ENCODE data around the gene PTHLH.

Gene PTHLH

DNA sequence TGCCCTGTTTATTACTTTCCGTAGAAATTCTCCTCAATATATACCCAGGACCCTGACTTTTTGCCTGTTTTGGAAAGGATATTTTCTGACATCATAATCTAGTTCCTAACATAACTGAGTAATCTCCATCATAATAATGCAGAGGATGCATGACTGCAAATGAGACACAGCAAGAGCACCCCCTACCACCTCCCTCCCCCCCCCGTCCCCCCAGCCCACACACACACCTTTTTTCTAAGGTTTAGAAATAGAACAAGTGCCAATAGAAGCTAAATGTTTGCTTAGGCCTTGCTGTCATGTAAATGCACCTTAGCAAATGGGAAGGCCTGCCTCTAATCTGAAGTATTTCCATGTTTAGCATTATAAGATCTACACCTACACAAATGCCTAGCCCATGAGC lies at the start of gene PTHLH:
PTHLH (minus strand) TSS at position 13 of the 400 bp plus-strand sequence. CDS start 3,239 bp downstream, outside the sequence.
- no peak within 1 kb of the TSS for H3K27ac ChIP-seq

DNA sequence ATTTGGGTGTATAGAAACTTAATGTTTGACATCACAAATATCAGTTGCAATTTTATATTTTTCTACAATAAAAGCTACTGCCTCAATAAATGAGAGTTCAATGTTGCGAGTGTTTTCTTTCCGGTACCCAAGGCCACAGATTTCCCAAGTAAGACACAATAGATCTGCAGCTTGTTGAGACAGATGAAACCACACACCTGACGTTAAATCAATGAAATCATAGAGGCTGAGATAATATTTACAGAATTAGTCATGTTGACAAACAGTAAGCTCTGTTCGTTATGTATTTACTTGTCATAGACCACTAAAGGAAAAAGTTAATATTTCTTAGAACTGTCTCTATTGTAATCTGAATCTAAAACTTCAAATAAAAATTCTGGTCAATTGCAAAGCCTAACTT lies 49.2 kb upstream of the PTHLH start:
- TF ChIP-seq, protein P1, sequence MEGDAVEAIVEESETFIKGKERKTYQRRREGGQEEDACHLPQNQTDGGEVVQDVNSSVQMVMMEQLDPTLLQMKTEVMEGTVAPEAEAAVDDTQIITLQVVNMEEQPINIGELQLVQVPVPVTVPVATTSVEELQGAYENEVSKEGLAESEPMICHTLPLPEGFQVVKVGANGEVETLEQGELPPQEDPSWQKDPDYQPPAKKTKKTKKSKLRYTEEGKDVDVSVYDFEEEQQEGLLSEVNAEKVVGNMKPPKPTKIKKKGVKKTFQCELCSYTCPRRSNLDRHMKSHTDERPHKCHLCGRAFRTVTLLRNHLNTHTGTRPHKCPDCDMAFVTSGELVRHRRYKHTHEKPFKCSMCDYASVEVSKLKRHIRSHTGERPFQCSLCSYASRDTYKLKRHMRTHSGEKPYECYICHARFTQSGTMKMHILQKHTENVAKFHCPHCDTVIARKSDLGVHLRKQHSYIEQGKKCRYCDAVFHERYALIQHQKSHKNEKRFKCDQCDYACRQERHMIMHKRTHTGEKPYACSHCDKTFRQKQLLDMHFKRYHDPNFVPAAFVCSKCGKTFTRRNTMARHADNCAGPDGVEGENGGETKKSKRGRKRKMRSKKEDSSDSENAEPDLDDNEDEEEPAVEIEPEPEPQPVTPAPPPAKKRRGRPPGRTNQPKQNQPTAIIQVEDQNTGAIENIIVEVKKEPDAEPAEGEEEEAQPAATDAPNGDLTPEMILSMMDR (conservative IDR thresholded peaks at IDR 0.05) = no peak
- no peak overlapping the region for H3K27ac ChIP-seq

More for the DNA sequence above, at the start of gene PTHLH:
- TF ChIP-seq, protein P1 (conservative IDR thresholded peaks at IDR 0.05) = no peak

DNA sequence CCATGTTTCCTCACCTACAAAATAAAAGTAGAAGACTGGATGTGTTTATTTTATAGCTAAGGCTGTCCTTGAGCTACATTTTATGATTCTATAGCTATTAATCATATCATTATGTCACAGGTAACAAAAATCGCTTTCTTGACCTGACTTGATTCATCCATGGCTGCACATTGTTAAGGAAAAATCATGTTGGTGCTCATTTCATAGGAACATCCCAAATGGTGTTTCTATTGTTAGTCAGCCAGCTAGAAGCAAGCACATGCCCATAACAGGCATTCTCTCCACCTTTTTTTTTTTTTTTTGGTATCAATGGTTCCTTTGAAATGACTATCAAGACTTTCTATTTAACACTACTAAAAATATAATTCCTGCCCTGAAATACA lies 45.3 kb upstream of the PTHLH start:
- H3K27ac ChIP-seq = no peak overlapping the region
- TF ChIP-seq, protein P1 (conservative IDR thresholded peaks at IDR 0.05) = no peak

DNA sequence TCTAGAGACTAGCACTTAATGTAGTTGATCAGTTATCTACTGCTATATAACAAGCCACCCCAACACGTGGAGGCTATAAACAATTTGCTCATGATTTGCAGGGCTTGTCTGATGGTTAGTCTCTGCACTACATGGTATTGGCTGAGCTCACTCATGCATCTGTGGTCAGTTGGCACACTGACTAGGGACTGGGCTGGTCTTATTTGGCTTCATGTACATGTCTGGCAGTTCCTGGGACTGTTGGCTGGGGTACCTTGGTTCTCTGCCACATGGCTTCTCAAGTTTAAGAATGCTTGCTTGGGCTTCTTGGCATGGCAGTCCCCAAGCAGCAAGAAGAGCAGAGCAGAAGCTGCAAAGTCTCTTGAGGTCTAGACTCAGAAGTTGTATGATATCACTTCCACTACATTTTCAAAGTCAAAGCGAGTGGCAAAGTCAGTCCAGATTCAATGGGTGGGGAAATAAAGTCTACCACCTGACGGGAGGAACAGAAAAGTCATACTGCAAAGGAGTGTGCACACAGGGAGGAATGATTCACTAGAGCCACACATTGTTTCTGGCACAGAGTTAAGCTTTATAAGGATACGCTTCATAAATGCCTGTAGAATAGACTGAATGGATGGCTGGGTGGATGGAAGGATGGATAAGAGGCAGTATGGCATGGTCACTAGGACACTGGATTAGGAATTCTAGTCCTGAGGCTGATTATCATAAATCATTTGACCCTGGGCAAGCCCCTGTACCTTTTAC lies 44.8 kb upstream of the PTHLH start:
- H3K27ac ChIP-seq = no peak overlapping the region
- TF ChIP-seq, protein P1 (conservative IDR thresholded peaks at IDR 0.05) = no peak

DNA sequence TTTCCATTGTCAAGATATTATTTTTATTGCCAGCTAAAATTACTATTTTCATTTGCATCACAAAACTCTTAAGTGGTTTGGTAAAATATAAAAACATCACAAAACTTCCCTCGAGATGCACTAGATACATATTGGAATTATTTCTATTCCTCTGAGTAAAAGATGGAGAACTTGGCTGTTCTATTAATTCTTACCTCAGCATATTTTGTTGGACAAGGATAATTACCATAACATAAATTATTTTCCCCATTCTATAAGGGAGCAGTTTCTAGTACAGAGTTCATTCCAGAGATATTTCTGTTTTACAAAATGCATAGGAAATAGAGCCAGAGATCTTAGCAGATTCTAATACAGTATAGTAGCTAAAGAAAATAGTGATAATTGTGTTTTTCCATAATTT lies 42.6 kb upstream of the PTHLH start:
- TF ChIP-seq, protein P1 (conservative IDR thresholded peaks at IDR 0.05) = no peak
- no peak overlapping the region for H3K27ac ChIP-seq

DNA sequence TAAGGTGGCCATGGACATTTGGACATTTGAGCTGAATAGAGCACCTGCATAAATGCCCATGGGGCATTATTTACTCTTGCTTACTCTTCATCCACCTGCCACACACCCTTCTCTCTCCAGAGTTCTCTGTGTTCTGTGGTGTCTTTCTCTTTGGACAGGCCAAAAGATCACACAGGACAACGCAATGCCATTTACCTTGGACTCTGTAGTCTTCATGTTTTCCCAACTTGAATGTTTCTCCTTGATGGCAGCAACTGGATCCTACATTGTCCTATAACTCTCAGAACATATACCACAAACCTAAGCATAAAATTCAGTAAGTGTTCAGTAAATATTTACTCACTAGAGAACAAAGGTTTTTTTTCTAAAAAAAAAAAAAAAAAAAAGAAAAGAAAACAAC lies 41.7 kb upstream of the PTHLH start:
- TF ChIP-seq, protein P1 (conservative IDR thresholded peaks at IDR 0.05) = no peak
- no peak overlapping the region for H3K27ac ChIP-seq

DNA sequence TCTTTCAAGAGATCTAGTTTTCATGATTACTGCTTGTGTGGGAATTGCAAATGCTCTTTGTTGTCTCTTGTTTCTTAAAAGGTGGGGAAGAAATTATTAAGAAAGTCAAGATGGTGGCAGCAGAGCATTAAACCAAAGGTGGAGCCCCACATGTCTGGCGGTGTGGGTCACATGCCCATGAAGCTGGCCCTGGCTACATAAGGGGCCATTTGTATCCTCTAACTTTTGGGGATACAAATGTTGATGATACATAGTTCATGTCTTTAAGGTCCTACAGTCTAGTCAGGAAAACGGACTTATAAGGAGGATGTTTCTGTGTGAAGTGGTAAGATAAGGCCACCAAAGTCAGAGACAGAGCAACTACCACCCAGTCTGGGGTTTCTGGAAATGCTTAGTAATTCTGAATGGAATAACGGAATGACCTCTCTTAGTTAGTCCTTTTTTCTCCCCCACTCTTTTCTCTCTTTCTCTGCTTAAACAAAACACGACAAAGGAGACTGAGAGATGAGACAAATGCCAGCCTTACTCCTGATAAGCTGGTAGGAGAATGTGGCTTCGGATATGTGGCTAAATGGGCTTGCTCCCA lies 39.9 kb upstream of the PTHLH start:
- no peak overlapping the region for H3K27ac ChIP-seq
- TF ChIP-seq, protein P1 (conservative IDR thresholded peaks at IDR 0.05) = no peak

All from VCaP (cell line).